ENCODE results near the gene CHRDL2.
A peak's percentile ranks its signal among the peaks of the same experiment; 100 is the strongest.

Gene CHRDL2

GRCh38 chr11:74731301-74732094 is at the start of gene CHRDL2:
CHRDL2 (minus strand) TSS chr11:74731426; CDS start chr11:74730888, 538 bp downstream.
- H3K9me3 ChIP-seq (ENCODE audit: control insufficient read depth, insufficient read depth, low read length): no peaks in the 10 kb centered on the region
- WGBS (ENCODE audit: insufficient coverage, insufficient read length): no CpG with 5 or more reads among the region's 69 CpGs
- H3K4me3 ChIP-seq (ENCODE audit: low read length): peak within 1 kb of the TSS; percentile 44; the same call in 1 of the 2 replicates
- H3K27ac ChIP-seq (ENCODE audit: low read length): no peak within 1 kb of the TSS
- H3K27me3 ChIP-seq (ENCODE audit: control insufficient read depth, insufficient read depth, low read length): peaks cover 38% of the 10 kb centered on the region
- H3K4me1 ChIP-seq (ENCODE audit: control insufficient read depth, insufficient read depth, low read length): peaks cover 3% of the 10 kb centered on the region; the same call in 1 of the 2 replicates
- no peak for DNase-seq (ENCODE audit: low read depth, low spot score)
- H3K36me3 ChIP-seq (ENCODE audit: control insufficient read depth, insufficient read depth, low read length): no peaks in the 10 kb centered on the region

- Histone ChIP-seq H3K36me3 (ENCODE audit: control insufficient read depth, insufficient read depth, low read length) (no peaks in the 10 kb centered on the region), H3K4me3 (ENCODE audit: low read length) (no peak overlapping the region), H3K9me3 (ENCODE audit: control insufficient read depth, insufficient read depth, low read length) (no peaks in the 10 kb centered on the region), H3K27me3 (ENCODE audit: control insufficient read depth, insufficient read depth, low read length) (no peaks in the 10 kb centered on the region), H3K27ac (ENCODE audit: low read length) (no peak overlapping the region), H3K4me1 (ENCODE audit: control insufficient read depth, insufficient read depth, low read length) (no peaks in the 10 kb centered on the region; the same call in 1 of the 2 replicates)
- DNase-seq (ENCODE audit: low read depth, low spot score): no peak
- no CpG with 5 or more reads among the region's 4 CpGs for WGBS (ENCODE audit: insufficient coverage, insufficient read length)
These were observed 49.2 kb upstream of the CHRDL2 start for GRCh38 chr11:74780248-74781005.

GRCh38 chr11:74778581-74778980 is 47.4 kb upstream of the CHRDL2 start:
- Histone ChIP-seq H3K4me3 (ENCODE audit: low read length) (no peak overlapping the region), H3K4me1 (ENCODE audit: control insufficient read depth, insufficient read depth, low read length) (no peaks in the 10 kb centered on the region; the same call in 1 of the 2 replicates), H3K27ac (ENCODE audit: low read length) (no peak overlapping the region), H3K36me3 (ENCODE audit: control insufficient read depth, insufficient read depth, low read length) (no peaks in the 10 kb centered on the region), H3K9me3 (ENCODE audit: control insufficient read depth, insufficient read depth, low read length) (no peaks in the 10 kb centered on the region), H3K27me3 (ENCODE audit: control insufficient read depth, insufficient read depth, low read length) (no peaks in the 10 kb centered on the region)
- no CpG with 5 or more reads among the region's 6 CpGs for WGBS (ENCODE audit: insufficient coverage, insufficient read length)
- no peak for DNase-seq (ENCODE audit: low read depth, low spot score)

- H3K4me3 ChIP-seq (ENCODE audit: low read length): no peak overlapping the region
- H3K9me3 ChIP-seq (ENCODE audit: control insufficient read depth, insufficient read depth, low read length): no peaks in the 10 kb centered on the region
- H3K27me3 ChIP-seq (ENCODE audit: control insufficient read depth, insufficient read depth, low read length): no peaks in the 10 kb centered on the region
- DNase-seq (ENCODE audit: low read depth, low spot score): no peak
- no CpG with 5 or more reads among the region's 4 CpGs for WGBS (ENCODE audit: insufficient coverage, insufficient read length)
- no peaks in the 10 kb centered on the region for H3K36me3 ChIP-seq (ENCODE audit: control insufficient read depth, insufficient read depth, low read length)
- no peak overlapping the region for H3K27ac ChIP-seq (ENCODE audit: low read length)
- no peaks in the 10 kb centered on the region; the same call in 1 of the 2 replicates for H3K4me1 ChIP-seq (ENCODE audit: control insufficient read depth, insufficient read depth, low read length)
These were observed 46.7 kb upstream of the CHRDL2 start for GRCh38 chr11:74777877-74778276.

GRCh38 chr11:74777038-74777437 is 45.8 kb upstream of the CHRDL2 start:
- H3K4me3 ChIP-seq (ENCODE audit: low read length): no peak overlapping the region
- H3K27ac ChIP-seq (ENCODE audit: low read length): no peak overlapping the region
- H3K4me1 ChIP-seq (ENCODE audit: control insufficient read depth, insufficient read depth, low read length): no peaks in the 10 kb centered on the region; the same call in 1 of the 2 replicates
- no peaks in the 10 kb centered on the region for H3K27me3 ChIP-seq (ENCODE audit: control insufficient read depth, insufficient read depth, low read length)
- H3K9me3 ChIP-seq (ENCODE audit: control insufficient read depth, insufficient read depth, low read length): no peaks in the 10 kb centered on the region
- no peak for DNase-seq (ENCODE audit: low read depth, low spot score)
- no peaks in the 10 kb centered on the region for H3K36me3 ChIP-seq (ENCODE audit: control insufficient read depth, insufficient read depth, low read length)

- H3K27ac ChIP-seq (ENCODE audit: low read length): no peak overlapping the region
- DNase-seq (ENCODE audit: low read depth, low spot score): no peak
- H3K36me3 ChIP-seq (ENCODE audit: control insufficient read depth, insufficient read depth, low read length): no peaks in the 10 kb centered on the region
These were observed 45.3 kb upstream of the CHRDL2 start for GRCh38 chr11:74776546-74776945.

GRCh38 chr11:74775762-74776161 is 44.5 kb upstream of the CHRDL2 start:
- H3K27ac ChIP-seq (ENCODE audit: low read length): no peak overlapping the region
- no peaks in the 10 kb centered on the region; the same call in 1 of the 2 replicates for H3K4me1 ChIP-seq (ENCODE audit: control insufficient read depth, insufficient read depth, low read length)
- no peak overlapping the region for H3K4me3 ChIP-seq (ENCODE audit: low read length)
- DNase-seq (ENCODE audit: low read depth, low spot score): no peak
- no CpG with 5 or more reads among the region's 1 CpG for whole genome bisulfite sequencing (ENCODE audit: insufficient coverage, insufficient read length)
- no peaks in the 10 kb centered on the region for H3K9me3 ChIP-seq (ENCODE audit: control insufficient read depth, insufficient read depth, low read length)
- no peaks in the 10 kb centered on the region for H3K27me3 ChIP-seq (ENCODE audit: control insufficient read depth, insufficient read depth, low read length)
- no peaks in the 10 kb centered on the region for H3K36me3 ChIP-seq (ENCODE audit: control insufficient read depth, insufficient read depth, low read length)

More at GRCh38 chr11:74776546-74776945, 45.3 kb upstream of the CHRDL2 start:
- Histone ChIP-seq H3K4me1 (ENCODE audit: control insufficient read depth, insufficient read depth, low read length) (no peaks in the 10 kb centered on the region; the same call in 1 of the 2 replicates), H3K9me3 (ENCODE audit: control insufficient read depth, insufficient read depth, low read length) (no peaks in the 10 kb centered on the region), H3K27me3 (ENCODE audit: control insufficient read depth, insufficient read depth, low read length) (no peaks in the 10 kb centered on the region), H3K4me3 (ENCODE audit: low read length) (no peak overlapping the region)

- H3K4me1 ChIP-seq (ENCODE audit: control insufficient read depth, insufficient read depth, low read length): no peaks in the 10 kb centered on the region
- no peaks in the 10 kb centered on the region for H3K9me3 ChIP-seq (ENCODE audit: control insufficient read depth, insufficient read depth, low read length)
- H3K27ac ChIP-seq (ENCODE audit: low read length): no peak overlapping the region
- H3K36me3 ChIP-seq (ENCODE audit: control insufficient read depth, insufficient read depth, low read length): no peaks in the 10 kb centered on the region
- no peak overlapping the region for H3K4me3 ChIP-seq (ENCODE audit: low read length)
- no peak for DNase-seq (ENCODE audit: low read depth, low spot score)
- no peaks in the 10 kb centered on the region for H3K27me3 ChIP-seq (ENCODE audit: control insufficient read depth, insufficient read depth, low read length)
These were observed 42.2 kb upstream of the CHRDL2 start for GRCh38 chr11:74773476-74773875.

- Histone ChIP-seq H3K9me3 (ENCODE audit: control insufficient read depth, insufficient read depth, low read length) (no peaks in the 10 kb centered on the region), H3K27me3 (ENCODE audit: control insufficient read depth, insufficient read depth, low read length) (no peaks in the 10 kb centered on the region), H3K4me1 (ENCODE audit: control insufficient read depth, insufficient read depth, low read length) (no peaks in the 10 kb centered on the region), H3K36me3 (ENCODE audit: control insufficient read depth, insufficient read depth, low read length) (no peaks in the 10 kb centered on the region), H3K27ac (ENCODE audit: low read length) (no peak overlapping the region), H3K4me3 (ENCODE audit: low read length) (no peak overlapping the region)
- no CpG with 5 or more reads among the region's 3 CpGs for WGBS (ENCODE audit: insufficient coverage, insufficient read length)
- DNase-seq (ENCODE audit: low read depth, low spot score): no peak
These were observed 39.9 kb upstream of the CHRDL2 start for GRCh38 chr11:74771139-74771538.

GRCh38 chr11:74770456-74770855 is 39.2 kb upstream of the CHRDL2 start:
- H3K4me3 ChIP-seq (ENCODE audit: low read length): no peak overlapping the region
- no CpG with 5 or more reads among the region's 5 CpGs for WGBS (ENCODE audit: insufficient coverage, insufficient read length)
- no peak overlapping the region for H3K27ac ChIP-seq (ENCODE audit: low read length)
- H3K4me1 ChIP-seq (ENCODE audit: control insufficient read depth, insufficient read depth, low read length): no peaks in the 10 kb centered on the region
- no peaks in the 10 kb centered on the region for H3K9me3 ChIP-seq (ENCODE audit: control insufficient read depth, insufficient read depth, low read length)
- no peaks in the 10 kb centered on the region for H3K27me3 ChIP-seq (ENCODE audit: control insufficient read depth, insufficient read depth, low read length)
- H3K36me3 ChIP-seq (ENCODE audit: control insufficient read depth, insufficient read depth, low read length): no peaks in the 10 kb centered on the region
- DNase-seq (ENCODE audit: low read depth, low spot score): no peak

Data from iPS DF 6.9 (cell line).